HEK293T (cell line): ENCODE results near the gene PITRM1.

ENCODE experiments used
- ARNT ChIP-seq: fragments of 450-650 bp; IDR thresholded peaks from 2 replicates; pipeline ENCODE4 v1.6.1; 2017; ENCODE audit warnings: mild to moderate bottlenecking
- BHLHE40 ChIP-seq: fragments of 450-650 bp; IDR thresholded peaks from 2 replicates; pipeline ENCODE4 v1.6.1; 2016; ENCODE audit warnings: mild to moderate bottlenecking, moderate library complexity, borderline replicate concordance
- CTBP1 ChIP-seq: fragments of 450-650 bp; IDR thresholded peaks from 2 replicates; pipeline ENCODE4 v1.6.1; 2016; ENCODE audit warnings: borderline replicate concordance
- ELF4 ChIP-seq: fragments of 450-650 bp; IDR thresholded peaks from 2 replicates; pipeline ENCODE4 v1.6.1; 2017; ENCODE audit warnings: antibody characterized with exemption
- FOXA1 ChIP-seq: fragments of 450-650 bp; IDR thresholded peaks from 2 replicates; pipeline ENCODE4 v1.6.1; 2016; ENCODE audit warnings: mild to moderate bottlenecking
- FOXK2 ChIP-seq: fragments of 450-650 bp; IDR thresholded peaks from 2 replicates; pipeline ENCODE4 v1.6.1; 2016; ENCODE audit warnings: mild to moderate bottlenecking
- HDGF ChIP-seq: fragments of 450-650 bp; IDR thresholded peaks from 2 replicates; pipeline ENCODE4 v1.6.1; 2017; ENCODE audit warnings: antibody characterized with exemption, borderline replicate concordance
- LEF1 ChIP-seq: fragments of 450-650 bp; IDR thresholded peaks from 2 replicates; pipeline ENCODE4 v1.6.1; 2017; ENCODE audit warnings: mild to moderate bottlenecking, borderline replicate concordance
- NFRKB ChIP-seq: fragments of 450-650 bp; IDR thresholded peaks from 2 replicates; pipeline ENCODE4 v1.6.1; 2016; ENCODE audit warnings: mild to moderate bottlenecking, moderate library complexity
- PKNOX1 ChIP-seq: fragments of 450-650 bp; IDR thresholded peaks from 2 replicates; pipeline ENCODE4 v1.6.1; 2016
- SP1 ChIP-seq: fragments of 450-650 bp; IDR thresholded peaks from 2 replicates; pipeline ENCODE4 v1.6.1; 2017
- SUZ12 ChIP-seq: fragments of 450-650 bp; IDR thresholded peaks from 2 replicates; pipeline ENCODE4 v1.6.1; 2016; ENCODE audit warnings: mild to moderate bottlenecking
- TARDBP ChIP-seq: fragments of 450-650 bp; IDR thresholded peaks from 2 replicates; pipeline ENCODE4 v1.6.1; 2016

GRCh38 chr10:3111621-3112163, 60.9 kb downstream of the PITRM1 start:
- no peak for TF ChIP-seq NFRKB
- TF ChIP-seq FOXK2 = no peak
- TF ChIP-seq BHLHE40 = no peak
- TF ChIP-seq LEF1 = no peak
- TF ChIP-seq ARNT = no peak
- TF ChIP-seq TARDBP = no peak
- TF ChIP-seq CTBP1 = no peak
- no peak for TF ChIP-seq PKNOX1
- no peak for TF ChIP-seq HDGF
- TF ChIP-seq SUZ12 = no peak
- no peak for TF ChIP-seq SP1
- no peak for TF ChIP-seq ELF4
- no peak for TF ChIP-seq FOXA1
